GM23338 (cell line): ENCODE measurements around the gene SELENOO. TPM values are rescaled to one million over a fixed set of nuclear protein-coding genes. Genes with fewer than 3 reads are reported as not detected.

Source experiments
- ATAC-seq: fragments of 200-7000 bp; cut with Tn5 transposase; 3 replicates; pipeline ENCODE4 v1.9.1; 2020
- DNase-seq: peaks from one replicate; pipeline ENCODE4 v3.0.0-alpha.2; 2015; ENCODE audit warnings: low spot score
- H2AFZ ChIP-seq: fragments of 200-600 bp; sonication (generic); 2 replicates; pipeline ENCODE4 v1.8.0; 2016; ENCODE audit warnings: antibody characterized with exemption, mild to moderate bottlenecking, moderate library complexity
- H3F3A ChIP-seq: fragments of 200-600 bp; sonication (generic); replicated peaks from 2 replicates; pipeline ENCODE4 v1.8.0; 2017; ENCODE audit warnings: antibody characterized with exemption, mixed run types, low read depth
- H3K27ac ChIP-seq: fragments of 200-600 bp; sonication (generic); 2 replicates; pipeline ENCODE4 v1.6.1; 2016; ENCODE audit warnings: low read depth
- H3K27me3 ChIP-seq: fragments of 200-600 bp; sonication (generic); 2 replicates; pipeline ENCODE4 v1.8.0; 2016; ENCODE audit warnings: mild to moderate bottlenecking, mixed run types, moderate library complexity; ENCODE audit not compliant: insufficient read depth
- H3K36me3 ChIP-seq: fragments of 200-600 bp; sonication (generic); 2 replicates; pipeline ENCODE4 v1.8.0; 2016; ENCODE audit warnings: mild to moderate bottlenecking; ENCODE audit not compliant: insufficient read depth
- H3K4me1 ChIP-seq: fragments of 200-600 bp; sonication (generic); 2 replicates; pipeline ENCODE4 v1.8.0; 2016; ENCODE audit warnings: mild to moderate bottlenecking, moderate library complexity; ENCODE audit not compliant: insufficient read depth
- H3K4me2 ChIP-seq: fragments of 200-600 bp; sonication (generic); 2 replicates; pipeline ENCODE4 v1.7.1; 2017; ENCODE audit warnings: mixed run types
- H3K4me3 ChIP-seq: fragments of 200-600 bp; sonication (generic); 2 replicates; pipeline ENCODE4 v1.6.1; 2016; ENCODE audit warnings: mixed run types
- H3K79me2 ChIP-seq: fragments of 200-600 bp; sonication (generic); replicated peaks from 2 replicates; pipeline ENCODE4 v1.8.0; 2017; ENCODE audit warnings: mild to moderate bottlenecking; ENCODE audit not compliant: insufficient read depth
- H3K9me2 ChIP-seq: fragments of 200-600 bp; sonication (generic); 2 replicates; pipeline ENCODE4 v1.8.0; 2017; ENCODE audit not compliant: insufficient read depth
- H4K20me1 ChIP-seq: fragments of 200-600 bp; sonication (generic); replicated peaks from 2 replicates; pipeline ENCODE4 v1.8.0; 2017; ENCODE audit warnings: mild to moderate bottlenecking; ENCODE audit not compliant: insufficient read depth
- H3K27ac Mint-ChIP-seq: 2 replicates; pipeline ENCODE4 v1.8.0; 2020; ENCODE audit warnings: inconsistent platforms, mild to moderate bottlenecking, moderate library complexity, mixed read lengths
- H3K27me3 Mint-ChIP-seq: 3 replicates; pipeline ENCODE4 v1.8.0; 2022; ENCODE audit warnings: low read depth, mild to moderate bottlenecking, moderate library complexity, mixed read lengths, inconsistent platforms; ENCODE audit not compliant: insufficient read depth, poor library complexity
- H3K36me3 Mint-ChIP-seq: 3 replicates; pipeline ENCODE4 v1.8.0; 2021; ENCODE audit warnings: low read depth, mild to moderate bottlenecking, inconsistent platforms, moderate library complexity, mixed read lengths
- H3K4me1 Mint-ChIP-seq: 3 replicates; pipeline ENCODE4 v1.8.0; 2020; ENCODE audit warnings: mild to moderate bottlenecking, inconsistent platforms, mixed read lengths
- H3K4me3 Mint-ChIP-seq: 3 replicates; pipeline ENCODE4 v1.8.0; 2021; ENCODE audit warnings: moderate library complexity, mild to moderate bottlenecking, inconsistent platforms, mixed read lengths
- H3K9me3 Mint-ChIP-seq: 3 replicates; pipeline ENCODE4 v1.8.0; 2020; ENCODE audit warnings: moderate library complexity, mild to moderate bottlenecking, inconsistent platforms, mixed read lengths
- CREB1 ChIP-seq: fragments of 250-450 bp; sonication (Bioruptor Pico); IDR thresholded peaks from 2 replicates; pipeline ENCODE4 v1.5.0; 2020; ENCODE audit warnings: low read depth, mild to moderate bottlenecking, moderate library complexity
- CTCF ChIP-seq, 2 experiments: fragments of 200-600 bp in 1 of 2; sonication (generic) in 1 of 2; conservative IDR thresholded peaks; 2 replicates each; pipeline versions ENCODE4 v1.5.1 to v1.6.1; 2016 to 2017; ENCODE audit warnings: antibody characterized with exemption in 2 of 2, low read depth in 2 of 2, mild to moderate bottlenecking in 2 of 2, moderate library complexity in 1 of 2
- EZH2 ChIP-seq: fragments of 200-600 bp; sonication (generic); IDR thresholded peaks from one replicate; pipeline ENCODE4 v1.8.0; 2017; ENCODE audit warnings: antibody characterized with exemption, mild to moderate bottlenecking, low read depth; ENCODE audit not compliant: unreplicated experiment
- polyA plus RNA-seq: library from polyadenylated mRNA; unstranded; fragments of >200 nt; fragmentation: Nextera tagmentation; extraction: Ambion mirVana; gene quantifications from 2 replicates; pipeline ENCODE4 v1.2.1, GENCODE V29; 2016
- total RNA-seq: library from RNA; depleted of rRNA; stranded (reverse); fragments of >200 nt; shearing (Covaris generic); gene quantifications from 2 replicates; pipeline ENCODE4 v1.2.3, GENCODE V29; 2014
- TF ChIP-seq, protein P1 (sequence below): fragments of 250-450 bp; sonication (Bioruptor Pico); IDR thresholded peaks from 2 replicates; pipeline ENCODE4 v1.5.0; 2020; ENCODE audit warnings: mild to moderate bottlenecking, moderate library complexity

SELENOO gene
- total and polyA plus RNA-seq, 2 experiments from 2014 or later, result 6.8 to 21.3 TPM

- no peaks in the 10 kb centered on the region for H3K9me2 ChIP-seq
- H3F3A ChIP-seq, result no peaks in the 10 kb centered on the region
- peak overlapping the region; percentile 81; the same call in 1 of the 2 replicates for H2AFZ ChIP-seq
- peaks cover 28% of the 10 kb centered on the region for H3K27me3 Mint-ChIP-seq
- H3K4me2 ChIP-seq, result peak overlapping the region; percentile 79
- peaks cover 3% of the 10 kb centered on the region; the same call in 2 of the 3 replicates for H3K4me1 Mint-ChIP-seq
- H3K27me3 ChIP-seq, result peaks cover 24% of the 10 kb centered on the region
- no peaks in the 10 kb centered on the region for H3K36me3 ChIP-seq
- peak overlapping the region; percentile 50 for H3K4me3 ChIP-seq
- no peaks in the 10 kb centered on the region; the same call in 2 of the 3 replicates for H3K9me3 Mint-ChIP-seq
- peak; percentile 54 for DNase-seq
- H4K20me1 ChIP-seq, result no peaks in the 10 kb centered on the region
- H3K27ac Mint-ChIP-seq, result no peak overlapping the region
- H3K4me1 ChIP-seq, result 0 out of 2 replicates have a peak, but pooled peaks cover 7% of the 10 kb centered on the region
- no peak overlapping the region for H3K27ac ChIP-seq
- no peaks in the 10 kb centered on the region for H3K36me3 Mint-ChIP-seq
- H3K4me3 Mint-ChIP-seq, result peak overlapping the region; percentile 65
- peak; percentile 26 for ATAC-seq
- TF ChIP-seq, protein P1, sequence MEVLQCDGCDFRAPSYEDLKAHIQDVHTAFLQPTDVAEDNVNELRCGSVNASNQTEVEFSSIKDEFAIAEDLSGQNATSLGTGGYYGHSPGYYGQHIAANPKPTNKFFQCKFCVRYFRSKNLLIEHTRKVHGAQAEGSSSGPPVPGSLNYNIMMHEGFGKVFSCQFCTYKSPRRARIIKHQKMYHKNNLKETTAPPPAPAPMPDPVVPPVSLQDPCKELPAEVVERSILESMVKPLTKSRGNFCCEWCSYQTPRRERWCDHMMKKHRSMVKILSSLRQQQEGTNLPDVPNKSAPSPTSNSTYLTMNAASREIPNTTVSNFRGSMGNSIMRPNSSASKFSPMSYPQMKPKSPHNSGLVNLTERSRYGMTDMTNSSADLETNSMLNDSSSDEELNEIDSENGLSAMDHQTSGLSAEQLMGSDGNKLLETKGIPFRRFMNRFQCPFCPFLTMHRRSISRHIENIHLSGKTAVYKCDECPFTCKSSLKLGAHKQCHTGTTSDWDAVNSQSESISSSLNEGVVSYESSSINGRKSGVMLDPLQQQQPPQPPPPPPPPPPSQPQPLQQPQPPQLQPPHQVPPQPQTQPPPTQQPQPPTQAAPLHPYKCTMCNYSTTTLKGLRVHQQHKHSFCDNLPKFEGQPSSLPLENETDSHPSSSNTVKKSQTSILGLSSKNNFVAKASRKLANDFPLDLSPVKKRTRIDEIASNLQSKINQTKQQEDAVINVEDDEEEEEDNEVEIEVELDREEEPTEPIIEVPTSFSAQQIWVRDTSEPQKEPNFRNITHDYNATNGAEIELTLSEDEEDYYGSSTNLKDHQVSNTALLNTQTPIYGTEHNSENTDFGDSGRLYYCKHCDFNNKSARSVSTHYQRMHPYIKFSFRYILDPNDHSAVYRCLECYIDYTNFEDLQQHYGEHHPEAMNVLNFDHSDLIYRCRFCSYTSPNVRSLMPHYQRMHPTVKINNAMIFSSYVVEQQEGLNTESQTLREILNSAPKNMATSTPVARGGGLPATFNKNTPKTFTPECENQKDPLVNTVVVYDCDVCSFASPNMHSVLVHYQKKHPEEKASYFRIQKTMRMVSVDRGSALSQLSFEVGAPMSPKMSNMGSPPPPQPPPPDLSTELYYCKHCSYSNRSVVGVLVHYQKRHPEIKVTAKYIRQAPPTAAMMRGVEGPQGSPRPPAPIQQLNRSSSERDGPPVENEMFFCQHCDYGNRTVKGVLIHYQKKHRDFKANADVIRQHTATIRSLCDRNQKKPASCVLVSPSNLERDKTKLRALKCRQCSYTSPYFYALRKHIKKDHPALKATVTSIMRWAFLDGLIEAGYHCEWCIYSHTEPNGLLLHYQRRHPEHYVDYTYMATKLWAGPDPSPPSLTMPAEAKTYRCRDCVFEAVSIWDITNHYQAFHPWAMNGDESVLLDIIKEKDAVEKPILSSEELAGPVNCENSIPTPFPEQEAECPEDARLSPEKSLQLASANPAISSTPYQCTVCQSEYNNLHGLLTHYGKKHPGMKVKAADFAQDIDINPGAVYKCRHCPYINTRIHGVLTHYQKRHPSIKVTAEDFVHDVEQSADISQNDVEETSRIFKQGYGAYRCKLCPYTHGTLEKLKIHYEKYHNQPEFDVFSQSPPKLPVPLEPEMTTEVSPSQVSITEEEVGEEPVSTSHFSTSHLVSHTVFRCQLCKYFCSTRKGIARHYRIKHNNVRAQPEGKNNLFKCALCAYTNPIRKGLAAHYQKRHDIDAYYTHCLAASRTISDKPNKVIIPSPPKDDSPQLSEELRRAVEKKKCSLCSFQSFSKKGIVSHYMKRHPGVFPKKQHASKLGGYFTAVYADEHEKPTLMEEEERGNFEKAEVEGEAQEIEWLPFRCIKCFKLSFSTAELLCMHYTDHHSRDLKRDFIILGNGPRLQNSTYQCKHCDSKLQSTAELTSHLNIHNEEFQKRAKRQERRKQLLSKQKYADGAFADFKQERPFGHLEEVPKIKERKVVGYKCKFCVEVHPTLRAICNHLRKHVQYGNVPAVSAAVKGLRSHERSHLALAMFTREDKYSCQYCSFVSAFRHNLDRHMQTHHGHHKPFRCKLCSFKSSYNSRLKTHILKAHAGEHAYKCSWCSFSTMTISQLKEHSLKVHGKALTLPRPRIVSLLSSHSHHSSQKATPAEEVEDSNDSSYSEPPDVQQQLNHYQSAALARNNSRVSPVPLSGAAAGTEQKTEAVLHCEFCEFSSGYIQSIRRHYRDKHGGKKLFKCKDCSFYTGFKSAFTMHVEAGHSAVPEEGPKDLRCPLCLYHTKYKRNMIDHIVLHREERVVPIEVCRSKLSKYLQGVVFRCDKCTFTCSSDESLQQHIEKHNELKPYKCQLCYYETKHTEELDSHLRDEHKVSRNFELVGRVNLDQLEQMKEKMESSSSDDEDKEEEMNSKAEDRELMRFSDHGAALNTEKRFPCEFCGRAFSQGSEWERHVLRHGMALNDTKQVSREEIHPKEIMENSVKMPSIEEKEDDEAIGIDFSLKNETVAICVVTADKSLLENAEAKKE (CRISPR knock-in tag), result no peak
- TF ChIP-seq EZH2, result peak; percentile 50
- no peaks in the 10 kb centered on the region for H3K79me2 ChIP-seq
Measured at GRCh38 chr22:50169181-50169759, 31.5 kb upstream of the SELENOO start.

DNA sequence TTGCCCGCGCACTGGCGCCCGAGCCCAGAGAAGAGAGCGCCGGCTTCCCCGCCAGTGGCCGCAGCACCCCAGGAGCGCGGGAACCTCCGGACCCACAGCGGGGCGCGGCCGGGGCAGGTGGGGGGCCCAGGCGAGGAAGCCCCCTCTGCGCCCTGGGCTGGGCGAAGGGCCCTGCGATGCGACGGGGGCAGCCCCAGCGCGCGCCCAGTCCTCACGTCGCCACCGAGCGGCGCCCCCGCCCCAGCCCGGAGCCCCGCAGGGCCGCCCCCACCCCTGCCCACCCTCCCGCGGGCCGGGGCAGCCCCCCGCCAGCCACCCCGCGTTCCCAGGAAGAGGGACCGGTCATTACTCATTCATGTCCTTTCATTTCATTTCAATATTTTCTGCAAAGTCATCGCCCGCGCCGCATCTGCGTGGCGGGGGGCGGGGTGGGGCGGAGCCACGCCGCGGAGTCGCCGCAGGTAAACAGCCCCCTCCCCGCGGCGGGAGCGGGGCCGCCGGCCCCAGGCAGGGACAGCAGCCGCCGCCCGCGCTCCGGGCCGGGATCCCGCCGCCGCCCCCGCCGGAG lies 31.0 kb upstream of the SELENOO start:
- Mint-ChIP-seq H3K27ac (no peak overlapping the region), H3K4me1 (peaks cover 3% of the 10 kb centered on the region; the same call in 2 of the 3 replicates), H3K27me3 (peaks cover 27% of the 10 kb centered on the region), H3K36me3 (no peaks in the 10 kb centered on the region), H3K9me3 (no peaks in the 10 kb centered on the region; the same call in 2 of the 3 replicates), H3K4me3 (peak overlapping the region; percentile 65)
- H3K79me2 ChIP-seq, result no peaks in the 10 kb centered on the region
- TF ChIP-seq CTCF (conservative IDR thresholded peaks at IDR 0.05; ENCODE audit: low read depth in 2 of 2) (0 out of 4 replicates have a peak, but pooled peaks of 1 of the 2 experiments have one; percentile 4), CREB1 (CRISPR knock-in tag) (no peak)
- no peaks in the 10 kb centered on the region for H3F3A ChIP-seq
- H4K20me1 ChIP-seq, result no peaks in the 10 kb centered on the region
- H3K27me3 ChIP-seq, result peaks cover 24% of the 10 kb centered on the region
- no peak overlapping the region for H3K27ac ChIP-seq
- no peaks in the 10 kb centered on the region for H3K36me3 ChIP-seq
- DNase-seq, result peak; percentile 48
- peak; percentile 43 for ATAC-seq
- H2AFZ ChIP-seq, result no peak overlapping the region
- H3K4me1 ChIP-seq, result 0 out of 2 replicates have a peak, but pooled peaks cover 7% of the 10 kb centered on the region
- no peak overlapping the region; the same call in 1 of the 2 replicates for H3K4me2 ChIP-seq
- no peaks in the 10 kb centered on the region for H3K9me2 ChIP-seq
- H3K4me3 ChIP-seq, result peak overlapping the region; percentile 50; the same call in 1 of the 2 replicates
